Activated T-cell treated with anti-CD3 and anti-CD28 coated beads, Interleukin-2, amount 50 U/mL, for 72 hours (primary cell): Measurements from ENCODE around the gene MC2R. TPM values are rescaled to one million over a fixed set of nuclear protein-coding genes. Genes with fewer than 3 reads are reported as not detected.

Experiments
- ATAC-seq, 2 donors: fragments of 150-1000 bp; cut with Tn5 transposase; replicated peaks in 1 of 2; 2 replicates each; pipeline ENCODE4 v1.10.0; 2021; ENCODE audit warnings: moderate library complexity in 2 of 2, mild to moderate bottlenecking in 1 of 2
- DNase-seq, 2 donors: peaks; one replicate each; pipeline ENCODE4 v3.0.0; 2021 to 2022; ENCODE audit warnings: mixed read lengths in 1 of 2
- H3K27ac Mint-ChIP-seq: one replicate; pipeline ENCODE4 v1.8.0; 2022; ENCODE audit warnings: mild to moderate bottlenecking, moderate library complexity, mixed read lengths
- H3K27me3 Mint-ChIP-seq: one replicate; pipeline ENCODE4 v1.8.0; 2022; ENCODE audit warnings: low read depth, mixed read lengths
- H3K36me3 Mint-ChIP-seq, 2 donors: one replicate each; pipeline ENCODE4 v1.8.0; 2022; ENCODE audit warnings: mixed read lengths in 2 of 2, mild to moderate bottlenecking in 1 of 2; ENCODE audit not compliant: insufficient read depth in 2 of 2
- H3K4me1 Mint-ChIP-seq: one replicate; pipeline ENCODE4 v1.8.0; 2022; ENCODE audit warnings: low read depth, mixed read lengths
- H3K4me3 Mint-ChIP-seq, 2 donors: one replicate each; pipeline ENCODE4 v1.8.0; 2022; ENCODE audit warnings: mild to moderate bottlenecking in 2 of 2, mixed read lengths in 2 of 2, moderate library complexity in 2 of 2
- H3K9me3 Mint-ChIP-seq, 2 donors: one replicate each; pipeline ENCODE4 v1.8.0; 2022; ENCODE audit warnings: mixed read lengths in 2 of 2
- total RNA-seq, 2 donors: library from RNA; stranded (reverse); gene quantifications; one replicate each; pipeline ENCODE4 v1.2.3, GENCODE V29; 2022

Gene MC2R
- total RNA-seq, result not detected

GRCh38 chr18:13915391-13915790, at the start of gene MC2R:
TSS of gene MC2R (minus strand) at chr18:13915536. CDS start at chr18:13885518, 30,018 bp downstream.
- H3K4me1 Mint-ChIP-seq, result no peaks in the 10 kb centered on the region
- no peaks in the 10 kb centered on the region for H3K27me3 Mint-ChIP-seq
- H3K4me3 Mint-ChIP-seq, result no peak within 1 kb of the TSS
- ATAC-seq (no peak), DNase-seq (no peak)
- H3K27ac Mint-ChIP-seq, result no peak within 1 kb of the TSS
- H3K36me3 Mint-ChIP-seq, result no peaks in the 10 kb centered on the region
- no peaks in the 10 kb centered on the region for H3K9me3 Mint-ChIP-seq

- Mint-ChIP-seq H3K36me3 (peaks cover 0 to 2% of the 10 kb centered on the region in 2 donors), H3K4me1 (no peaks in the 10 kb centered on the region), H3K27me3 (no peaks in the 10 kb centered on the region), H3K27ac (no peak overlapping the region), H3K9me3 (peaks cover 3 to 7% of the 10 kb centered on the region in 2 donors), H3K4me3 (no peak overlapping the region)
- ATAC-seq (no peak), DNase-seq (no peak)
Measured at GRCh38 chr18:13945811-13946210, 30.5 kb upstream of the MC2R start.

GRCh38 chr18:13943338-13943737, 28.0 kb upstream of the MC2R start:
- H3K4me1 Mint-ChIP-seq, result no peaks in the 10 kb centered on the region
- H3K27ac Mint-ChIP-seq, result no peak overlapping the region
- ATAC-seq, result no peak
- peaks cover 3 to 7% of the 10 kb centered on the region in 2 donors for H3K9me3 Mint-ChIP-seq
- peaks cover 0 to 2% of the 10 kb centered on the region in 2 donors for H3K36me3 Mint-ChIP-seq
- H3K27me3 Mint-ChIP-seq, result no peaks in the 10 kb centered on the region
- no peak overlapping the region for H3K4me3 Mint-ChIP-seq
- no peak for DNase-seq

GRCh38 chr18:13940326-13940725, 25.0 kb upstream of the MC2R start:
- H3K36me3 Mint-ChIP-seq, result no peaks in the 10 kb centered on the region
- H3K9me3 Mint-ChIP-seq, result peaks cover 2 to 3% of the 10 kb centered on the region in 2 donors
- no peak overlapping the region for H3K4me3 Mint-ChIP-seq
- H3K27me3 Mint-ChIP-seq, result no peaks in the 10 kb centered on the region
- no peak for DNase-seq
- H3K27ac Mint-ChIP-seq, result no peak overlapping the region
- no peak for ATAC-seq
- H3K4me1 Mint-ChIP-seq, result no peaks in the 10 kb centered on the region

GRCh38 chr18:13934676-13935075, 19.3 kb upstream of the MC2R start:
- H3K4me1 Mint-ChIP-seq, result no peaks in the 10 kb centered on the region
- H3K4me3 Mint-ChIP-seq, result no peak overlapping the region
- no peaks in the 10 kb centered on the region for H3K27me3 Mint-ChIP-seq
- ATAC-seq (no peak), DNase-seq (no peak)
- H3K27ac Mint-ChIP-seq, result no peak overlapping the region
- no peaks in the 10 kb centered on the region for H3K36me3 Mint-ChIP-seq
- peaks cover 0 to under 1% of the 10 kb centered on the region in 2 donors for H3K9me3 Mint-ChIP-seq

- H3K9me3 Mint-ChIP-seq, result peaks cover 0 to 3% of the 10 kb centered on the region in 2 donors
- DNase-seq, result no peak
- H3K27ac Mint-ChIP-seq, result no peak overlapping the region
- no peak overlapping the region for H3K4me3 Mint-ChIP-seq
- H3K36me3 Mint-ChIP-seq, result no peaks in the 10 kb centered on the region
- no peak for ATAC-seq
- no peaks in the 10 kb centered on the region for H3K4me1 Mint-ChIP-seq
- no peaks in the 10 kb centered on the region for H3K27me3 Mint-ChIP-seq
Measured at GRCh38 chr18:13934058-13934457, 18.7 kb upstream of the MC2R start.

- Mint-ChIP-seq H3K9me3 (peaks cover 0 to 5% of the 10 kb centered on the region in 2 donors), H3K27ac (no peak overlapping the region), H3K27me3 (no peaks in the 10 kb centered on the region), H3K4me3 (no peak overlapping the region), H3K36me3 (no peaks in the 10 kb centered on the region), H3K4me1 (no peaks in the 10 kb centered on the region)
- DNase-seq (no peak), ATAC-seq (no peak)
Measured at GRCh38 chr18:13932285-13933025, 17.1 kb upstream of the MC2R start.

GRCh38 chr18:13930964-13931363, 15.6 kb upstream of the MC2R start:
- ATAC-seq (no peak), DNase-seq (no peak)
- Mint-ChIP-seq H3K27me3 (no peaks in the 10 kb centered on the region), H3K36me3 (no peaks in the 10 kb centered on the region), H3K27ac (no peak overlapping the region), H3K4me1 (no peaks in the 10 kb centered on the region), H3K4me3 (no peak overlapping the region), H3K9me3 (peaks cover 3 to 5% of the 10 kb centered on the region in 2 donors)

GRCh38 chr18:13923221-13923620, 7.9 kb upstream of the MC2R start:
- Mint-ChIP-seq H3K9me3 (peaks cover 0 to 3% of the 10 kb centered on the region in 2 donors), H3K27me3 (no peaks in the 10 kb centered on the region), H3K4me1 (no peaks in the 10 kb centered on the region), H3K4me3 (no peak overlapping the region), H3K36me3 (no peaks in the 10 kb centered on the region), H3K27ac (no peak overlapping the region)
- no peak for DNase-seq
- ATAC-seq, result no peak

GRCh38 chr18:13918898-13919297, 3.6 kb upstream of the MC2R start:
- Mint-ChIP-seq H3K4me1 (no peaks in the 10 kb centered on the region), H3K9me3 (no peaks in the 10 kb centered on the region), H3K27me3 (no peaks in the 10 kb centered on the region), H3K4me3 (no peak overlapping the region), H3K27ac (no peak overlapping the region), H3K36me3 (no peaks in the 10 kb centered on the region)
- ATAC-seq (no peak), DNase-seq (no peak)

- Mint-ChIP-seq H3K36me3 (no peaks in the 10 kb centered on the region), H3K9me3 (no peaks in the 10 kb centered on the region), H3K27me3 (no peaks in the 10 kb centered on the region), H3K4me1 (no peaks in the 10 kb centered on the region), H3K27ac (no peak overlapping the region), H3K4me3 (no peak overlapping the region)
- DNase-seq (no peak), ATAC-seq (no peak)
Measured at GRCh38 chr18:13917401-13917800, 2.1 kb upstream of the MC2R start.

GRCh38 chr18:13916559-13916958, 1.2 kb upstream of the MC2R start:
- Mint-ChIP-seq H3K4me1 (no peaks in the 10 kb centered on the region), H3K36me3 (no peaks in the 10 kb centered on the region), H3K27me3 (no peaks in the 10 kb centered on the region), H3K9me3 (no peaks in the 10 kb centered on the region), H3K27ac (no peak overlapping the region), H3K4me3 (no peak overlapping the region)
- ATAC-seq (no peak), DNase-seq (no peak)

GRCh38 chr18:13915995-13916431, 677 bp upstream of the MC2R start:
- no peaks in the 10 kb centered on the region for H3K27me3 Mint-ChIP-seq
- no peaks in the 10 kb centered on the region for H3K4me1 Mint-ChIP-seq
- ATAC-seq, result no peak
- no peak for DNase-seq
- no peaks in the 10 kb centered on the region for H3K36me3 Mint-ChIP-seq
- H3K4me3 Mint-ChIP-seq, result no peak overlapping the region
- H3K9me3 Mint-ChIP-seq, result no peaks in the 10 kb centered on the region
- no peak overlapping the region for H3K27ac Mint-ChIP-seq

- H3K36me3 Mint-ChIP-seq, result no peaks in the 10 kb centered on the region
- H3K27ac Mint-ChIP-seq, result no peak overlapping the region
- no peaks in the 10 kb centered on the region for H3K27me3 Mint-ChIP-seq
- ATAC-seq, result no peak
- H3K4me3 Mint-ChIP-seq, result no peak overlapping the region
- no peak for DNase-seq
- H3K9me3 Mint-ChIP-seq, result no peaks in the 10 kb centered on the region
- no peaks in the 10 kb centered on the region for H3K4me1 Mint-ChIP-seq
Measured at GRCh38 chr18:13914756-13915155, 580 bp downstream of the MC2R start.
